GM18507 (cell line): ENCODE results near the gene ITPKC.
"Not testable (repeated sequence)": the region's sequence is repeated elsewhere in the genome, so short reads cannot be mapped to it uniquely, and the experiment has no call there.

Experiments used
- DNase-seq: peaks from one replicate; pipeline ENCODE4 v3.0.0; 2011; ENCODE audit warnings: low read depth; ENCODE audit not compliant: insufficient read length; ENCODE audit errors: extremely low spot score
- FAIRE-seq: peaks from 2 replicates; lab custom pipeline; 2011; peaks lifted over from hg19 to GRCh38; lab: Jason Lieb, UNC

ITPKC gene

GRCh38 chr19:40755248-40755624 is 38.3 kb downstream of the ITPKC start:
- DNase-seq = no peak
- FAIRE-seq = no peak

GRCh38 chr19:40755791-40756190 is 38.9 kb downstream of the ITPKC start:
- FAIRE-seq (no peak), DNase-seq (no peak)

GRCh38 chr19:40756502-40757110 is 39.7 kb downstream of the ITPKC start:
- DNase-seq (no peak), FAIRE-seq (no peak)

GRCh38 chr19:40758491-40758890 is 41.6 kb downstream of the ITPKC start:
- DNase-seq = no peak
- no peak for FAIRE-seq

- no peak for FAIRE-seq
- DNase-seq = no peak
Observed at GRCh38 chr19:40759352-40759751, 42.4 kb downstream of the ITPKC start.

DNA sequence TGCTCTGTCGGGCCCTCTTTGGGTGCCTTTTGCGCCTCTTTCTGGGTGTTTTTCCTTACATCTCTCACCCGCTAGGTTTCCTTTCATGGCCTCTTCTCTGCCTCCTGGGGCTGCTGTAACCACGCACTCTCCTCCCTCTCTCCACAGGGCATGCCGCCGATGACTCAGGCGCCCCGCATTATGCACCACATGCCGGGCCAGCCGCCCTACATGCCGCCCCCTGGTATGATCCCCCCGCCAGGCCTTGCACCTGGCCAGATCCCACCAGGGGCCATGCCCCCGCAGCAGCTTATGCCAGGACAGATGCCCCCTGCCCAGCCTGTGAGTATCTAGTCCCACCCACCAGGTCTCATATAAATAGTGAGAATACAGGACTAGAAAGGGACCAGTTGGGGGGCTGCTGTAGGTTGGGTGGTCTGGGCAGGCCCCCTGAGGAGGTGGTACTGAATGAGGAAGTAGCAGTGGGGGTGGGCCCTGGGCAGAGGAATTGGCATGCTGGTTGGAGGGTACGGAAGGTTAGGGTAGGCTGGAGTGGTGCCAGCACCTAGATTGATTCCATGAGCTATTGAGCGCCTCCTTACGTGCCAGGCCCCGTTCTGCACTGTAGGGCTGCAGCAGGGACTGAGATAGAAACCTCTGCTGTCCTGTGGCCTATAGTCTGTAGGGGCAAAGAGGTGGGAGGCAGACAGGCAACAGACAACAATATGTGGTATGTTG is 46.0 kb downstream of the ITPKC start:
- DNase-seq = no peak
- FAIRE-seq = no peak

DNA sequence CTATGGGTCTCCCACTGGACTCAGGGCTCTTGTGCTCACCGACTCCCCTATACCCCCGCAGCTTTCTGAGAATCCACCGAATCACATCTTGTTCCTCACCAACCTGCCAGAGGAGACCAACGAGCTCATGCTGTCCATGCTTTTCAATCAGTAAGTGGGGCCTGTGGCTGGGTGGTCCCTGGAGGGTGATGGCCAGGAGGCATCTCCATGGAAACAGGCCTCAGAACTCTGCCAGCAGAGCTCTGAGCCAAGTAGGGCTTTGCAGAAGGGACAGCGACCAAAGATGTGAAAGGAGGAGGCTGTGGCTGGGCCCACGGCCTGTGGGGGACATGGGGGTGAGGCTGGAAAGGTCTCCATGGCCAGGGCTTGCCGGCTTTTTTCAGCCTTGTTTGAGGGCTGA is 46.6 kb downstream of the ITPKC start:
- DNase-seq (no peak), FAIRE-seq (no peak)

- DNase-seq = no peak
- no peak for FAIRE-seq
Observed at GRCh38 chr19:40763963-40764362, 47.1 kb downstream of the ITPKC start.

DNA sequence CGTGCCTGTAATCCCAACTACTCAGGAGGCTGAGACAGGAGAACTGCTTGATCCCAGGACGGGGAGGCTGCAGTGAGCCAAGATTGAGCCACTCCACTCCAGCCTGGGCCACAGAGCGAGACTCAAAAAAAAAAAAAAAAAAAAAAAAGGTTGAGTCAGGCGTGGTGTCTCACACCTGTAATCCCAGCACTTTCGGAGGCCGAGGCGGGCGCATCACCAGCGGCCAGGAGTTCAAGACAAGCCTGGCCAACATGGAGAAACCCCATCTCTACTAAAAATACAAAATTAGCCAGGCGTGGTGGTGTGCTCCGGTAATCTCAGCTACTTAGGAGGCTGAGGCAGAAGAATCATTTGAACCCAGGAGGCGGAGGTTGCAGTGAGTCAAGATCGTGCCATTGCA is 49.5 kb downstream of the ITPKC start:
- not testable (repeated sequence) for FAIRE-seq, DNase-seq

DNA sequence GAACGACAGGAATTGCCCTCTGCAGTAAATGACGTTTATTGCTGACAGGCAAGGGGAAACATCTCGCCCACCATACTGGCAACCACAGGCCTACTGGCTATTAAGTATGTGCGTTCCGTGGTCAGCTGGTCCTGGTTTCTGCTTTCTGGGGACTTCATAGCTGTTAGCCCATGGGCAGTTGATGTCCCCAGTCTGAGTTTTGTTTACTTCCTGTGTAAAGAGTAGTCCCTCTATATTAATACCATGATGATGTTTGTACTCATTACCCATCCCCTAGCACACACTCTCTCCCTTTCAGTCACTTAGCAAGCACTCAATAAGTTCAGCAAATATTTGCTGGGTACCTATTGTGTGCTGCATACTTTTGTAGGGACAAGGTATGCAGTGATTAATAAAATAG is 52.0 kb downstream of the ITPKC start:
- DNase-seq (no peak), FAIRE-seq (no peak)

- FAIRE-seq, DNase-seq: not testable (repeated sequence)
Observed at GRCh38 chr19:40771101-40771862, 54.4 kb downstream of the ITPKC start.

DNA sequence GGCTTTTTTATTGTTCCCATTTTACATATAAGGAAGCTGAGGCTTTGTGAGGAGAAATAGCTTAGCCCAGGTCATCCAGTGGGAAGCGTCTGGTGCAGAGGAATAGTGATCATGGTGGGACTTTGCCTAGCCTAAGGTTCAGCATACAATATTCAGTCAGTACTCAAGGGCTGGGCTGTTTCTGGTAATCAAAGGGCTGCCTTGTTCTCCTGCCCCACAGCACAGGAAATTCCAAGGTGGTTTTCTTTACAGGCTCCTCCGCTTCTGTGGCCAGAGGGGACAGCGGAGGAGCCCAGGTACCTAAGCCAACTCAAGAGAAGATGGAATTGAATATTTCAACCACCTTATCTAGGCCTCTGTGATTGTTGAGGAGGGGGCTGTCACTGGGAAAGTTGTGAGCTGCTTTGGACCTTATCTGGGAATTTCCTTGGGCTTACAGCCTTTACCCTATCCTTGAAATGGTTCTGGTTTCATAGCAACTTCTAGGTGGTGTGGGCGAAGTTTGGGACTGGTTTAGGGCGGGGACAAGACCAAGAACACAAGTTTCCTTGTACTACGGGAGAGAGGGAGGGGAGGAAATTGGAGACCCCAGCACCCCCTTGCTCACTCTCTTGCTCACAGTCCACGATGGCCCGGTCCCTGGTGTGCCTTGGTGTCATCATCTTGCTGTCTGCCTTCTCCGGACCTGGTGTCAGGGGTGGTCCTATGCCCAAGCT is 58.2 kb downstream of the ITPKC start, which contains the start of gene MIA:
Gene MIA (plus strand): TSS at position 606 of the 716 bp plus-strand sequence. CDS start 22 bp downstream, at position 628.
- DNase-seq = no peak
- FAIRE-seq = no peak

- DNase-seq (no peak), FAIRE-seq (no peak)
Observed at GRCh38 chr19:40775632-40776022, 58.7 kb downstream of the ITPKC start.

DNA sequence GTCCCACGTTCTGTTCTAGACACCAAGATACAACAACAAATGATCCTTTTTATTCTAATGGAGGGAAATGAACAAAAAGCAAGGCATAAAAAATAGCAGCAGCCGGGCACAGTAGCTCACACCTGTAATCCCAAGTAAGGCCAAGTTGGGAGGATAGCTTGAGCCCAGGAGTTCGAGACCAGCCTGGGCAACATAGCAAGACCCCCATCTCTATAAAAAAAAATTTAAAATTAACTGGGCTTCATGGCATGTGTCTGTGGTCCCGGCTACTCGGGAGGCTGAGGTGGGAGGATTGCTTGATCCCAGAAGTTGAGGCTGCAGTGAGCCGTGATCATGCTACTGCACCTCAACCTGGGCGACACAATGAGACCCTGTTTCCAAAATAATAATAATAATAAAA is 59.5 kb downstream of the ITPKC start:
- no peak for DNase-seq
- FAIRE-seq = no peak

GRCh38 chr19:40776932-40777644 is 60.2 kb downstream of the ITPKC start:
- FAIRE-seq = peak; percentile 98
- DNase-seq = peak; percentile 58

- DNase-seq (no peak), FAIRE-seq (no peak)
Observed at GRCh38 chr19:40777645-40777936, 60.7 kb downstream of the ITPKC start.

DNA sequence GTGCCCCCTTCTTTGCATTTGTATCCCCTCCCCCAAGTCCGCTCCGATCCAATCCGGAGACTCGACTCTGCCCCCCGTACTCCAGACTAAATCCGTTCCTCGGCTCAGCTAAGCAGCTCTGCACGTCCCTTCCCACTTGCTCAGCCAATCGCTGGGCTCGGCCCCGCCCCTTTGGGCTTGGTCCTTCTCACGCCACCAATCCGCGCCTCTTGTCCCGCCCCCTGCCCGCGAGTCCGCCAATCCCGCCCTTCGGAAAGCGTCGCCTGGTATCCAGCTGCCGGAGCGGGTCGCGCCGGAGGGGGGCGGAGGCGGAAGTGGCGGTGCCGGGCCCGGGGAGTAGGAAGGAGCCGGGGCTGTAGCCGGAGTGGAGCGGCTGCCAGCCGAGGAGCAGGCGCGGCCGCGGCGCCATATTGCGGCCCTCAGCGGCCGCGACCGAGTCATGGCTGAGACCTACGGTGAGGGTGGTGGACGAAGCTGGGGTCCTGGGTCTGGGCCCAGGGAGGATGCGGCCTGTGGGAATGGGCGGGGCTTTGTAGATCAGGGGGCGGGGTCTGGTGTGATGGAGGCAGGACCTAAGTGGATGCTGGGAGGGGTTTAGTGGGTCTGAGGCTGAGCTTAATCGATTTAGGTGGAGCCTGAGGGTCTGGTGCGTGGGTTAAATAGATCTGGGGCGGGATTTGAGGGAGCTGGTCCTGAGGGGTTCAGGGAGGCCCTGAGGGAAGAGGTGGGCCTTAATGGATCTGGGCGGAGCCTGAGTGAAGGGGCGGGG is 61.2 kb downstream of the ITPKC start, which contains the start of gene RAB4B:
Gene RAB4B (plus strand): TSS at position 311 of the 769 bp plus-strand sequence. CDS start 129 bp downstream, at position 440.
- DNase-seq = peak; percentile 89
- FAIRE-seq = no peak

GRCh38 chr19:40778706-40779284 is 61.9 kb downstream of the ITPKC start:
- no peak for FAIRE-seq
- DNase-seq = no peak
